ENCODE results near the gene MAU2.

The MAU2 gene

DNA sequence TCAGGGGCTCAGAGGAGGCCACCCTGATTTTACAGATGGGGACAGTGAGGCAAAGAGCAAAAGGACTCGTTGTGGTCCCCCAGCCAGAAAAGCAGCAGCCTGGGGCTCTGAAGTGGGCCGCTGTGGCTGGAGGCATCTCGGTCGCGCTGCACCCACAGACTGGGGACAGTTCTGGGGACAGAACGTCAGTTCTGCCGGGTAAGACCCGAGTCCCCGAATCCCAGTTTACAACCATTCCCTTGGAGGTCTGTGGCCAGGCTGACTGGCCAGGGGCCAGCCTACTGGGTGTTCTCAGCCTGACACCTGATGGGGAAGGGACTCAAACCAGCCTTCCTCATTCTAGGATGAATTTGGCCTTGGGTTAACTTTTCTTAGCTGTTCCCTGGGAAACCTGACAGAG is 14.4 kb upstream of the MAU2 start:
- no peak for DNase-seq

DNA sequence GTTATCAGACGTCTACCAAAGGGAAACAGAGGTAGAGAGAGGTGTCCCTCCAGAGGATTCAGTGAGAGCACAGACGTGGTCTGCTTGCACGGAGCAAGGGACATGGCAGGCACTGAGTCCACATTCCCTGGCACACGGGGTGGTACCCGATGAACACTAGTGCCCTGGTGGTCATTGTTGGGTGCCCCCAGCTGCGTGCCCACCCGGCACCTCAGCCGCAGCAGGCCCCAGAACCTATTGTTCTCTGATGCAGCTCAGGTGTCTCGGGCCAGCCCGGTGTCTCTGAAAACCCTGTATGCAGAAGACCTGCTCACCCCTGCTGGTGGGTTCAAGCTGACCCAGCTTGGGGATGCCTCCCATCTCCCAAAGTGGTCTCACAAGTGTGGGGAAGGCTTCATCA is 12.3 kb upstream of the MAU2 start:
- no peak for DNase-seq

- no peak for DNase-seq
Observed at GRCh38 chr19:19315444-19315843, 5.2 kb upstream of the MAU2 start.

- DNase-seq = no peak
Observed at GRCh38 chr19:19316082-19316481, 4.5 kb upstream of the MAU2 start.

GRCh38 chr19:19319732-19320360 is 783 bp upstream of the MAU2 start:
- no peak for DNase-seq

DNA sequence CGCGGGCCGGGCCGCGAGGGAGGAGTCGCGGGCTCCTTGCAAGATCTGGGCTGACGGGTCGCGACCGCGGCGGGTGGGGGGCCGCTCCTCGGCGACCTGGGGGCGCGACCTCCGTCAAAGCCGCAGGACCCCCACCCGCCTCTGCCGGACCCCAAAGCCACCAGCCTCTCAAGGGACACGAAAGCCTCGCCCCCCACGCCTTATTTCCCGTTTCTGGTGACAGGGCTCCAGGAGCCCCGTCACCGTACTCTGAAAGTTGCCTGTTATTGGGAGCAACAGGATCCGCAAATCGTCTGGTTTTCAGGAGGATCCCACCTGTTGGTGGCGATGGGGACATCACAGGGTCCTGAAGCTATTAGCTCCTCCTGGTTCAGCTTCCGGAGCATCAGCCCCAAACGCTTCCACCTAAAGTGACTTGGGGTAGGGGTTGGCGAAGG is 530 bp downstream of the MAU2 start:
- DNase-seq = no peak

GRCh38 chr19:19324059-19324770 is 3.6 kb downstream of the MAU2 start:
- DNase-seq = no peak

DNA sequence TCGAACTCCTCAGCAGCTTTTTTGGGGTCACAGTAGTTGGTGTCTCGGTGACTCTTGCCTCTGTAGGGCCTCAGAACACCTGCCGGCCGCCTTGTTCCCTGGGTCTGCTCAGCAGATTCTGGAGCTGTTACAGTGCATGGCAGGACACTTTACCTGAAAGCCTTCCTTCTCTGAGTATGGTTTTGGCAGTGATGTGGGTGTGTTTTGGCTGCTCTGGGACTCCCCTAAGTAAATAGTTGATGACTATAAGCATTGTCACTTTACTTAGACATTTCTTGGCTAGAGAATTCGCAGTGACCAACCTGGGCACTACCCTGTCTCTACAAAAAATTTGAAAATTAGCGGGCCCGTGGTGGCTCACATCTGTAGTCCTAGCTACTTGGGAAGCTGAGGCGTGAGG is 7.0 kb downstream of the MAU2 start:
- DNase-seq = no peak

DNA sequence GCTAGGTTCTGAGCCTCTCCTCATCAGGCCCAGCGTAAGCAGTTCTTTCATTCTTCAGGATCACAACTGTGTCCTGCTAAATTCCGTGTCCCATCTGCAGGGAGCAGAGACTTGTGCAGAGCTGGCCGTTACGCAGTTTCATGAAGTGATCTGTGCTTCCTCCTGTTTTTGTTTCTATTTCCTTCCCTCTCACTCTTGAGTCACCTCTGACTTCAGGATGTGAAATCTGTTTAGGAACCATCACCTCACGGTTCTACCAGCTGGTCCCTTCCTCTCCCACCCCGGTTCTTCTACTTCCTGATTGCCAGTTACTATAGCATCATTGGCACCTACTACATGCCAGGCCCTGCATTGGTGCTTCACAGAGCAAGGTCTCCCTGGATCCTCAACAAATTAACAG is 8.5 kb downstream of the MAU2 start:
- no peak for DNase-seq

GRCh38 chr19:19334063-19334988 is 13.7 kb downstream of the MAU2 start:
- no peak for DNase-seq

DNA sequence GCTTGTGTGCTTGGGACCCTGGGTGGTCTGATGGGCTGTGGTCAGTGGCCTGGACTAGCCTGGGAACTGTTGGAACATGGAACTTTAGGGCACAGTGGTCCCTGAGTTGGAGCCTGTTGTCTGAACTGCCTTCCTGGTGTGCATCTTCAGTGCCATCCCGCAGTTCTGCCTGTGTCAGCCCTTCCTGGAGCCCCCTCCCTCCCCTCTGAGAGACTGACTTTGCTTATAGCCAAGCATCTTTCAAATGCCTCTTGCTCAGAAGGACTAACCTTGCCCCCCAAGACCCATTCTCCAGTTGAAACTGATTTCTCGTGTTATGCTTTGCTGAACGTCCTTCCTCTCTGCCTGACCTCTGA is 14.3 kb downstream of the MAU2 start:
- no peak for DNase-seq

- DNase-seq = no peak
Observed at GRCh38 chr19:19335408-19336158, 15.0 kb downstream of the MAU2 start.

GRCh38 chr19:19336597-19336996 is 16.0 kb downstream of the MAU2 start:
- no peak for DNase-seq

GRCh38 chr19:19337120-19337519 is 16.5 kb downstream of the MAU2 start:
- DNase-seq = no peak

DNA sequence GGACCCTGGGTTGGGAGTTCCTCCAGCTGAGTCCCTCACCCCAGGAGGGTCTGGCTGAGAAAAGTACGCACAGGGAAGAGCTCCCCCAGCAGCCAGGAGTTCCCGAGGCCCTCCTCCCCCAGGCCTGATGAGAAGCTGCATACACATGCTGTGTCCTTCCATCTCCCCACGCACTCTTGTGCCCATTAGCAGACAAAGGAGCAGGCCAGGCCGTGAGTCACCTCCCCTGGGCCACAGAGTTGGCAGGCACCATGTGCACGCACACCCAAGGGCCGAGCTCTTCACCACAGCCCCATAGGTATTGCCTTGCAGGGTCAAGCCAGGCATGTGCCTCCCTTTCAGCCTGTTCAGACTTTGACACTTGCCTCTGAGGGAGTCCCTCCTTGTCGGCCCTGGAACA is 17.5 kb downstream of the MAU2 start:
- DNase-seq = no peak

- DNase-seq = no peak
Observed at GRCh38 chr19:19341026-19341425, 20.4 kb downstream of the MAU2 start.

- DNase-seq = peak; percentile 20
Observed at GRCh38 chr19:19342086-19343015, 21.7 kb downstream of the MAU2 start.

DNA sequence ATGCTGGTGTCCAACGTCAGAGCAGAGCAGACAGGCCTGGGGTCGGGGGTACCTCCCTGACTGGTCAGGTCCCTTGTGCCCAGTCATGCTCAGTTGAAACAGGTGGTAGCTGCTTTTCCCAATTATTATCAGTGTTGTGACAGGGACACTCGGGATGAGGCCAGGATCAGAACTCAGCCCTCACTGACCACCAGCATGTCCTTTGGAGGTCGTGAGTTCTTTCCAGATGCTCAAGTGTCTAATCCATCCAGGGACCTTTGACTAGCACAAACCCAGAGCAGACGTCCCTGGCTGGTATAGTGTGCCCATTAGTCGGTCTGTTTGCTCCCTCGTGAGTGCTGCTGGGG is 22.4 kb downstream of the MAU2 start:
- no peak for DNase-seq

DNA sequence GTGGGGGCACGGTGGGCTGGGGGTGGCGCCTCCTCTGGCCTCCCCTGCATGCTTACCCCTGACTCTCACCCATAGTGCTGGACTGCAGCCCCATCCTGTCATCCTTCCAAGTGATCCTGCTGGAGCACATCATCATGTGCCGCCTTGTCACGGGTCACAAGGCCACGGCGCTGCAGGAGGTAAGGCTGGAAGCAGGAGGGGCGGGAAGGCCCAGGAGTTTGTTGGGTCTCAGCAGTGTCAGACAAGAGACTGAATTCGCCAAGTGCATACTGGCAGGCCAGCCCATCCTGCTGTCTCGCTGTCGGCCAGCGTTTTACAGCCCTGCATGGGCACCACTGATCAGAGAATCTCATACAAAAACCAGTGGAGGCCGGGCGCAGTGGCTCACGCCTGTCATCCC is 23.1 kb downstream of the MAU2 start:
- no peak for DNase-seq

- DNase-seq = no peak
Observed at GRCh38 chr19:19345232-19345631, 24.6 kb downstream of the MAU2 start.

- no peak for DNase-seq
Observed at GRCh38 chr19:19345970-19346369, 25.3 kb downstream of the MAU2 start.
